Mesenchymal stem cell (in vitro differentiated cells and primary cell): ENCODE data around the gene MRGPRF.
A peak's percentile ranks its signal among the peaks of the same experiment; 100 is the strongest.

Source experiments
- DNase-seq: peaks from one replicate; pipeline ENCODE4 v3.0.0-alpha.2; 2013
- H2AFZ ChIP-seq: one replicate; pipeline ENCODE4 v1.6.1; 2013; ENCODE audit warnings: low read depth, mild to moderate bottlenecking, control low read depth, inconsistent platforms, low read length, moderate library complexity
- H2AK5ac ChIP-seq: 2 replicates; pipeline ENCODE4 v1.6.1; 2013; ENCODE audit warnings: low read length, moderate library complexity, mild to moderate bottlenecking, inconsistent platforms; ENCODE audit not compliant: severe bottlenecking
- H2BK120ac ChIP-seq: one replicate; pipeline ENCODE4 v1.6.1; 2013; ENCODE audit warnings: low read depth, mild to moderate bottlenecking, inconsistent platforms, low read length, moderate library complexity
- H2BK12ac ChIP-seq, 2 experiments: one replicate each; pipeline ENCODE4 v1.6.1; 2013; ENCODE audit warnings: inconsistent platforms in 2 of 2, low read length in 2 of 2, mild to moderate bottlenecking in 2 of 2, moderate library complexity in 2 of 2, control low read depth in 1 of 2
- H2BK15ac ChIP-seq: one replicate; pipeline ENCODE4 v1.6.1; 2013; ENCODE audit warnings: mild to moderate bottlenecking, low read depth, inconsistent platforms; ENCODE audit not compliant: poor library complexity, severe bottlenecking
- H2BK5ac ChIP-seq: 2 replicates; pipeline ENCODE4 v1.6.1; 2013; ENCODE audit warnings: low read depth, mild to moderate bottlenecking, low read length, control low read depth, inconsistent platforms; ENCODE audit not compliant: poor library complexity, severe bottlenecking
- H3K14ac ChIP-seq, 2 experiments: one replicate each; pipeline ENCODE4 v1.6.1; 2013; ENCODE audit warnings: inconsistent platforms in 2 of 2, low read length in 2 of 2, control low read depth in 1 of 2, mild to moderate bottlenecking in 1 of 2, moderate library complexity in 1 of 2
- H3K18ac ChIP-seq, 2 experiments: one replicate each; pipeline ENCODE4 v1.6.1; 2013; ENCODE audit warnings: inconsistent platforms in 2 of 2, low read length in 2 of 2, control low read depth in 1 of 2, low read depth in 1 of 2, mild to moderate bottlenecking in 1 of 2
- H3K23ac ChIP-seq, 2 experiments: one replicate each; pipeline ENCODE4 v1.6.1; 2013; ENCODE audit warnings: inconsistent platforms in 2 of 2, low read length in 2 of 2, mild to moderate bottlenecking in 2 of 2, moderate library complexity in 2 of 2, control low read depth in 1 of 2
- H3K27ac ChIP-seq: 2 replicates; pipeline ENCODE4 v1.5.1; 2013; ENCODE audit warnings: mild to moderate bottlenecking, moderate library complexity, low read length, control low read depth, inconsistent platforms; ENCODE audit not compliant: poor library complexity, severe bottlenecking
- H3K27me3 ChIP-seq, 2 experiments: 2 replicates each; pipeline versions ENCODE4 v1.6.1 to v1.7.0; 2013; ENCODE audit warnings: low read length in 2 of 2, mild to moderate bottlenecking in 2 of 2, moderate library complexity in 2 of 2, control low read depth in 1 of 2, inconsistent platforms in 1 of 2; ENCODE audit not compliant: control insufficient read depth in 1 of 2, insufficient read depth in 1 of 2
- H3K36me3 ChIP-seq, 2 experiments: 2 replicates each; pipeline versions ENCODE4 v1.6.1 to v1.7.0; 2013; ENCODE audit warnings: low read length in 2 of 2, control low read depth in 1 of 2, inconsistent platforms in 1 of 2, low read depth in 1 of 2, mild to moderate bottlenecking in 1 of 2; ENCODE audit not compliant: insufficient read depth in 2 of 2, control insufficient read depth in 1 of 2
- H3K4ac ChIP-seq, 2 experiments: one replicate each; pipeline ENCODE4 v1.6.1; 2013; ENCODE audit warnings: inconsistent platforms in 2 of 2, low read length in 2 of 2, mild to moderate bottlenecking in 2 of 2, moderate library complexity in 2 of 2, control low read depth in 1 of 2, low read depth in 1 of 2
- H3K4me1 ChIP-seq: 2 replicates; pipeline ENCODE4 v1.6.1; 2013; ENCODE audit warnings: low read depth, low read length, control low read depth; ENCODE audit not compliant: control insufficient read depth, insufficient read depth
- H3K4me2 ChIP-seq: 2 replicates; pipeline ENCODE4 v1.6.1; 2013; ENCODE audit warnings: low read length, mild to moderate bottlenecking, inconsistent platforms; ENCODE audit not compliant: poor library complexity, severe bottlenecking
- H3K4me3 ChIP-seq, 2 experiments: 2 replicates each; pipeline versions ENCODE4 v1.5.1 to v1.7.0; 2013; ENCODE audit warnings: low read length in 2 of 2, mild to moderate bottlenecking in 2 of 2, control low read depth in 1 of 2, low read depth in 1 of 2; ENCODE audit not compliant: insufficient read depth in 1 of 2
- H3K79me1 ChIP-seq: replicated peaks from 2 replicates; pipeline ENCODE4 v1.6.1; 2013; ENCODE audit warnings: mild to moderate bottlenecking, control low read depth, low read length, inconsistent platforms; ENCODE audit not compliant: poor library complexity, severe bottlenecking
- H3K9ac ChIP-seq: 2 replicates; pipeline ENCODE4 v1.7.0; 2013; ENCODE audit warnings: mild to moderate bottlenecking, low read length, moderate library complexity
- H3K9me3 ChIP-seq: 2 replicates; pipeline ENCODE4 v1.7.0; 2013; ENCODE audit warnings: mild to moderate bottlenecking, low read length; ENCODE audit not compliant: control insufficient read depth
- H4K8ac ChIP-seq: one replicate; pipeline ENCODE4 v1.6.1; 2013; ENCODE audit warnings: inconsistent platforms, mild to moderate bottlenecking, low read length, moderate library complexity
- H4K91ac ChIP-seq: one replicate; pipeline ENCODE4 v1.6.1; 2013; ENCODE audit warnings: mild to moderate bottlenecking, low read length, inconsistent platforms
- whole genome bisulfite sequencing: methylation state at CpG from one replicate; pipeline ENCODE4 v1.1.7; 2013; ENCODE audit warnings: mixed read lengths; 5-methylcytosine and 5-hydroxymethylcytosine counted together

The MRGPRF gene

DNA sequence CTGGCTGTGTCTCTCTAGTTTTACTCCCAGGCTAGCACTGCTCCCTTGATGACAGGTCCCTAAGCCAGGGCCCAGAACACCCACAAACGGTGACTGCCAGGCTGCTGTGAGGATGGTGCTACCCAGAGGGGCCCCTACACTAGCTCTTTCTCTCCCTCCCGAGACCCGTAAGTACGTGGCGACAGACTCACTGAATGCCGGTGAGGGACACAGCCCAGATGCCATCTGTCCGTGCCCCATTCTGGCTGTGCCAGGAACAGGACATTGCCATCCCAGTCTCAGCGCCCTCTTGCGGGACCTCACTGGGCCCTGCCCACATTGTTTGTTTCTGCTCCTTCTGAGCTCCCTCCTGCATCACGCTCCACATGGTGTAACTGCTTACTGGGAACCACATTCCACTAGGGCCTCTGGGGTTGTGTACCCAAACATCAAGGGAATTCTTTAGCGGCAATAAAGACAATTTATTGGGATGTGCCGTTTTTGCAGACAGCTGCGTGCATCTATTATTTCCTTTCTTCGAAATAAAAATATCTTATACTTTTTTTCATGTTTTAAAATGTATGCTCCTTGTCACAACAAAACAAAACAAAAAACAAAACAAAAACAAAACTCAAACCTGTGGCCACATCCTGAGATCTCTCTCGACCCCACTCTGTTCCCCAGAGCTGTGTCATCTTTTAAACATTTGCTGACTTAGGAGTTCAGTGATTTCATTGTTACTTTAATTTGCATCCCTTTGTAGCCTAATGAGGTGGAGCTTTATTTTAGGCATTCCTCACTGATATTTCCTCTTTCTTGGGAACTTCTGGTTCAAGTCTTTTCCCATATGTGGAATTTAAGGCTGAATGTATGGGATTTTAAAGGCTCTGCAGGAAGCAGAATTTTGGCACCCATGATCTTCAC, 31.3 kb upstream of the MRGPRF start:
- H2BK5ac ChIP-seq = no peak overlapping the region
- H3K4ac ChIP-seq = no peak overlapping the region
- H3K9me3 ChIP-seq = no peaks in the 10 kb centered on the region
- H2BK15ac ChIP-seq = no peak overlapping the region
- WGBS = 24% methylated on average over 11 of the region's 15 CpGs
- peak overlapping the region in 1 of 2 experiments; percentile 13 for H3K18ac ChIP-seq
- no peak overlapping the region for H3K14ac ChIP-seq
- peaks cover 17% of the 10 kb centered on the region for H3K4me1 ChIP-seq
- DNase-seq = peak; percentile 84
- no peak overlapping the region for H4K91ac ChIP-seq
- peak overlapping the region; percentile 46 to 49 for H2BK12ac ChIP-seq
- no peak overlapping the region for H3K23ac ChIP-seq
- peaks cover 6% of the 10 kb centered on the region for H3K79me1 ChIP-seq
- no peak overlapping the region for H2AK5ac ChIP-seq
- no peaks in the 10 kb centered on the region for H3K36me3 ChIP-seq
- H3K27ac ChIP-seq = no peak overlapping the region
- no peak overlapping the region for H3K4me2 ChIP-seq
- peak overlapping the region; percentile 12 for H3K9ac ChIP-seq
- H3K27me3 ChIP-seq = no peaks in the 10 kb centered on the region
- no peak overlapping the region for H3K4me3 ChIP-seq
- H2AFZ ChIP-seq = no peak overlapping the region
- peak overlapping the region; percentile 77 for H4K8ac ChIP-seq
- no peak overlapping the region for H2BK120ac ChIP-seq

DNA sequence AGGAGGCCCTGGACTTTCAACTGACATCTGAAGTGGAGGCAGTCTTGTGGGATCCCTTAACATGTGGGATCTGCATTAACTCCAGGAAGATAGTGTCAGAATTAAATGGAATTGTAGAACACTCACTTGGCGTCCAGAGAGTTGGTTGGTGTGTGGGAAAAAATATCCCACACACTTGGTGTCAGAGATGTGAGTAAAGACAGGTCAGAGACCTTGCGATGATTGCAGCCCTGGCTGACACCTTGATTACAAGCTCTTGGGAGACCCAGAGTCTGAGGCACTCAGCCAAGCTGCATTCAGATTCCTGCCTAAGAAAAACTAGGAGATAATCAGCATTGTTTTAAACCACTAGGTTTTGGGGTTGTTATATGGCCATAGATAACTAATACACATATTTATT, 28.5 kb upstream of the MRGPRF start:
- Histone ChIP-seq H3K18ac (no peak overlapping the region), H3K9ac (peak overlapping the region; percentile 64), H4K8ac (peak overlapping the region; percentile 12), H3K36me3 (no peaks in the 10 kb centered on the region), H3K23ac (no peak overlapping the region), H3K14ac (no peak overlapping the region), H3K9me3 (no peaks in the 10 kb centered on the region), H3K79me1 (no peaks in the 10 kb centered on the region), H2BK12ac (no peak overlapping the region), H4K91ac (no peak overlapping the region), H3K4me1 (peaks cover 15% of the 10 kb centered on the region), H2AK5ac (peak overlapping the region; percentile 37), H3K4ac (no peak overlapping the region), H3K4me2 (no peak overlapping the region), H2BK120ac (no peak overlapping the region), H3K4me3 (no peak overlapping the region), H3K27me3 (no peaks in the 10 kb centered on the region), H2AFZ (no peak overlapping the region), H3K27ac (peak overlapping the region; percentile 30), H2BK15ac (no peak overlapping the region), H2BK5ac (no peak overlapping the region)
- 83% methylated on average over 2 of the region's 2 CpGs for WGBS
- DNase-seq = peak; percentile 15

DNA sequence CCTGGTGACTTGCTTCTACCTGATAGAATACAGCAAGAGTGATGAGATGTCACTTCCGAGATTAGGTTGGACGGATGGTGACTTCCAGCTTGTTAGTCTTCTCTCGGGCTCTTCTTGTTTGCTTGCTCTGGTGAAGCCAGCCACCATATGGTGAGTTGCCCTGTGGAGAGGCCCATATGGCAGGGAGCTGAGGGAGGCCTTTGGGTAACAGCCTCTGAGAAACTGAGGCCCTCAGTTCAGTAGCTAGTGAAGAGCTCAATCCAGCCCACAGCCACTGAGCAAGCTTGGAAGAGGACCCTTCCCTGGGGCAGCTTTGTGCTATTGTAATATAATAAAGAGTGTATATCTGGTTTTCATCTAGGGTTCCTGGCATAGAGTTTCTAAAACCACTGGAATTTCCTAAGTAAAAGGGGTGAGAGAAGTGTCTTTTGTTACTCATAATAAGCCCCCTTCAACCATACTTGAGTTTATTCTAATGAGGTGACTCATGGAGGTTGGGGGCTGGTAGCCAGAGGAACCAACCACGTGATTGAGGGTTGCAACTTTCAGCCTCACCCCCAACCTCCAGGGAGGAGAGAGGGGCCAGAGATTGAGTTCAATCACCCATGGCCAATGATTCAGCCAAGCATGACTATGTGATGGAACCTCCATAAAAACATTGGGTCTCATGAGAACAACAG, 27.7 kb upstream of the MRGPRF start:
- H3K27me3 ChIP-seq = no peaks in the 10 kb centered on the region
- H2BK5ac ChIP-seq = no peak overlapping the region
- H3K18ac ChIP-seq = peak overlapping the region; percentile 19 to 29
- H3K4me2 ChIP-seq = peak overlapping the region; percentile 18
- peak overlapping the region in 1 of 2 experiments; percentile 12 for H3K4me3 ChIP-seq
- no peak overlapping the region for H3K23ac ChIP-seq
- no peaks in the 10 kb centered on the region for H3K36me3 ChIP-seq
- H4K91ac ChIP-seq = no peak overlapping the region
- H3K27ac ChIP-seq = peak overlapping the region; percentile 28
- no peak overlapping the region for H2AFZ ChIP-seq
- H3K79me1 ChIP-seq = no peaks in the 10 kb centered on the region
- H3K14ac ChIP-seq = no peak overlapping the region
- no peaks in the 10 kb centered on the region for H3K9me3 ChIP-seq
- H3K9ac ChIP-seq = peak overlapping the region; percentile 64
- H2BK12ac ChIP-seq = peak overlapping the region in 1 of 2 experiments; percentile 81
- H4K8ac ChIP-seq = peak overlapping the region; percentile 73
- no peak overlapping the region for H2BK120ac ChIP-seq
- peak overlapping the region; percentile 54 for H2AK5ac ChIP-seq
- 63% methylated on average over 4 of the region's 4 CpGs for WGBS
- peaks cover 17% of the 10 kb centered on the region for H3K4me1 ChIP-seq
- no peak overlapping the region for H3K4ac ChIP-seq
- H2BK15ac ChIP-seq = no peak overlapping the region
- DNase-seq = peak; percentile 73

DNA sequence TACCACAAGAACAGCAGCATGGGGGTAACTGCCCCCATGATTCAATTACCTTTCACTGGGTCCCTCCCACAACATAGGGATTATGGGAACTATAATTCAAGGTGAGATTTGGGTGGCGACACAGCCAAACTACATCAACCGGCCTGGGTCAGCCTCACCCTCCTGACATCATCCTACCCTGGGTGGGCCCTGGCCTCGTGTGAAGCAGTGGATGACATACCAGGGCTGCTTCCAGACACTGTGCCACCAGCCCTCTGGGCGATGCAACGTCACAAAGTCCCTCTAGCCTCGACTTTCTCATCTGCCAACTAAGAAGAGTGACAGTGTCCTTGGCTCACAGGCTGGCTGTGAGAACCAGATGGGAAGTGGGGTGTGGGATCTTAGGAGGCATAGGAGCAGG, 27.0 kb upstream of the MRGPRF start:
- Histone ChIP-seq H3K4ac (no peak overlapping the region), H3K27me3 (no peaks in the 10 kb centered on the region), H2BK15ac (no peak overlapping the region), H3K36me3 (no peaks in the 10 kb centered on the region), H2BK12ac (peak overlapping the region in 1 of 2 experiments; percentile 51), H2BK5ac (no peak overlapping the region), H3K4me3 (no peak overlapping the region), H3K4me2 (no peak overlapping the region), H3K27ac (no peak overlapping the region), H3K23ac (no peak overlapping the region), H2AFZ (no peak overlapping the region), H3K18ac (peak overlapping the region in 1 of 2 experiments; percentile 7), H3K14ac (no peak overlapping the region), H2AK5ac (peak overlapping the region; percentile 31), H3K9ac (peak overlapping the region; percentile 63), H3K9me3 (no peaks in the 10 kb centered on the region), H3K79me1 (no peaks in the 10 kb centered on the region), H2BK120ac (no peak overlapping the region), H3K4me1 (peaks cover 20% of the 10 kb centered on the region), H4K91ac (no peak overlapping the region), H4K8ac (peak overlapping the region; percentile 73)
- no peak for DNase-seq
- 96% methylated on average over 5 of the region's 6 CpGs for WGBS
